ENCODE results near the gene PGAM2.

Gene PGAM2

DNA sequence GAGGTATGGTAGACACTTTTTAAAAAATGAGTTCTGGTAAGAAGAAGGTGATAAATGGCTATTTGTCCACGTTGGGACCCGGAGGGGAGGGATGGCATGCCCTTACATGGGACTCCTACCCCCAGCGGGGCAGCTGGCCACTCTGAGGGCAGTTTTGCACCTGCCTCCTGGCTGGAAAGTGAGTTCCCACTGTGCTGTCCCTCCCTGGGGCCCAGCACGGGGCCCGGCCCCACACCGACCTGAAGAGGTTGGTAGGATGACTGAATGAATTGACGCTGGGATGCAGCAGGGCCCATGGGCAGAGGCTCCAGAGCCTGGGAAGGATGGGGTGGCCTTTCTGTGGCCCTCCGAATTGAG lies 38.2 kb upstream of the PGAM2 start:
- no peak for DNase-seq (ENCODE audit: low spot score)

DNA sequence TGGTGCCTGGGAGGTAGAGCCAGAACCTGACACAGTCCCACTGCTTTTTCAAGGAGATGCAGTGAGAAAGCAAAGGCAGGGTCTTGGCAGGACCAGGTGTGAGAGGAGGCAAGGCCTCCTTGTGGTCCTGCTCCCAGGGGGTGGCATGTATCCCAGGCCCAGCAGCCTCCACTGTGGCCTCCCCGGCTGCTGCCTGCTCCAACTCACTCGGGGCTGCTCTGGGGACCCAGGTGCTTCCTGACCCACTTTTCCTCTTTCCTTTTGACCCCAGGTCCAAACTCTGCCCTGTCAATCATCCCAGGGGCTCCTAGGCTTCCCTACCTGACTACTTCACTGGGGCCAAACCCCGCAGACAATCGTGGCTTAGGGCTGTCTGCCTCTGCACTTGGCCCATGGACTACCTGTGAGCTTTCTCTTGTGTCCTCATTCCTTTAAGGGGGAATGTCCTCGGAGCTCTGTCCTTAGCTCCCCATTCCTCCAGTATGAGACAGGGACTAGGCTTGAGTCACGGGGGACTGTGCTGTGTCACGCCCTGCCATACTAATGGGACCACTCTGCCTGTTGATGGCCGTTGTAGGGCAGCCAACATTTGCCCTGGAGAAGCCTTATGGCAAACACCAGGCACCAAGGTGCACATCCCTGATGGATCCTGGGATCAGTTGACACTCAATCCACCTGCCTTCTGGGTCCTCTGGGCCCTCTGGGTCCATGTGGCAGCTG lies 37.6 kb upstream of the PGAM2 start:
- no peak for DNase-seq (ENCODE audit: low spot score)

GRCh38 chr7:44101966-44102845 lies 36.8 kb upstream of the PGAM2 start:
- no peak for DNase-seq (ENCODE audit: low spot score)

GRCh38 chr7:44101303-44101965 lies 36.1 kb upstream of the PGAM2 start:
- no peak for DNase-seq (ENCODE audit: low spot score)

GRCh38 chr7:44100458-44101302 lies 35.3 kb upstream of the PGAM2 start:
- DNase-seq (ENCODE audit: low spot score): no peak

GRCh38 chr7:44099669-44100068 lies 34.3 kb upstream of the PGAM2 start:
- no peak for DNase-seq (ENCODE audit: low spot score)

GRCh38 chr7:44098092-44099068 lies 33.0 kb upstream of the PGAM2 start:
- DNase-seq (ENCODE audit: low spot score): no peak

GRCh38 chr7:44097064-44097932 lies 31.9 kb upstream of the PGAM2 start:
- DNase-seq (ENCODE audit: low spot score): no peak

DNA sequence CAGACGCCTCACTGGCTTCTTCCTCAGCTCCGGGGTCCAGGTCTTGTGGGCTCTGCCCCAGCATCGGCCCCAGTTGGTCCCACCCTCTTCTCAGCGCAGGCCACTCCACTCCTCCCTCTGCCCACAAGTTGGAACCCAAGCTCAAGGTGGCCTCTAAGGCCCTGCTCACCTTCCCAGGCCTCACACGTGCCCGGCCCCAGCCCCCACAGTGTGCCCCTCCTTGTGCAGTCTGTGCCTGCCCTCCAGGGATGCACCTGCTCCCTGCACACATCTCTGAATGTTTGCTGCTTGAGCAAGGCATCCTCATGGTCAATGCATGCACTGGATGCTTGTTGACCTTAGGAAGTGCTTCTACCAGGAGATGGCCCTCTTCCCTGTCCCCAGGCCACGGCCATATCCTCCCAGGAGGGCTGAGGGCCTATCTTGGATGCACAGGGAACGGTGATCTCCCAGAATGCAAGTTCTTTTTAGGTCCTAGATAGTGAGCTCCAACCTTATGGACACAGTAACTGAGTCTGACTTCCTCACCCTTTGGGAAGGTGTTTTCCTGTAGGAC lies 31.0 kb upstream of the PGAM2 start:
- no peak for DNase-seq (ENCODE audit: low spot score)

DNA sequence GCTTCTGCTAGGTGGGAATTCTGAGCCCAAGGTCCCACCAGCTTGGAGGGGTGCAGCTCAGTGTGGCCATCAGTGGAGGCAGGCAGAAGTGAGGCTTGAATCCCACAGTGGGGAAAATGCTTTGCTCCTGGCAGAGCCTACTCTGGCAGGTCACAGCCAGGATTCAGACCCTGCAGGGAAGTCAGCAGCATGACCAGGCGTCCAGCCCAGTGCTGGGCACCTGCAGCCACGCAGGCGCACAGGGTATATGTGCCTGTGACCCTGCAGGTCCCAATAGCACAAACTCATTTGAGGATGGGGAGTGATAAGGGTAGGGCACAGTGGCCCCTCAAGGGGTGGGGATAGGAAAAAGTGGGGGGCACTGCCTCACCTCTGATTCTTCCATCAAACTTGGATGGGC lies 30.4 kb upstream of the PGAM2 start:
- DNase-seq (ENCODE audit: low spot score): no peak

DNA sequence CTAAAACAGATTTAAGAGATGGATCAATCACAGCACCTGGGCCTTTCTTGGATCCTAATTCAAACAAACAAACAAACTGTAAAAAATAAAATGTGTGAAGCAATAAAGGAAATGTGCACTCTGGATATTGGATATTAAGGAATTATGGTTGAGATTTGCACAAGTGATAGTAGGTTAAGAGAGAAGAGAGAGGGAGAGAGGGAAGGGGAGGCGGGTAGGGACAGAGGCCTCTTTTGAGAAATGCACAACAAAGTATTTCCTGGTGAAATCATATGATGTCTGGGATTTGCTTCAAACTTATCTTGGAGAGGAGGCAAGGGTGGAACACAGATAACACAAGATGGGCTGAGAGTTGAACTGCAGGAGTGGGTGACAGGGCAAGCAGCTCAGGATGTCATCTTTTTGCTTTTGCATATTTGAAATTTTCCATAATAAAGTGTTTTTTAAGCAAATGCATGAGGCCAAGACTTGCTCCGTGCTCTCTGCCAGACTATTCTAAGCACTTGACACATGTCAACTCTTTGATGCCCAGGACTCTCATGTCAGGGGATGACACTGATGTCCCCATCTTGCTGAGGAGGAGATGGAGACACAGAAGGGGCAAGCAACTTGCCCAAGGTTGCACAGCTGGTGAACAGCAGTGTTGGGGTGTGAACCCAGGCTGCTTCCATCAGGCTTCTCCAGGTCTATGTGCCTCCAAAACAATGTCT lies 29.7 kb upstream of the PGAM2 start:
- DNase-seq (ENCODE audit: low spot score): no peak

- no peak for DNase-seq (ENCODE audit: low spot score)
These were observed 29.0 kb upstream of the PGAM2 start for GRCh38 chr7:44094365-44094764.

DNA sequence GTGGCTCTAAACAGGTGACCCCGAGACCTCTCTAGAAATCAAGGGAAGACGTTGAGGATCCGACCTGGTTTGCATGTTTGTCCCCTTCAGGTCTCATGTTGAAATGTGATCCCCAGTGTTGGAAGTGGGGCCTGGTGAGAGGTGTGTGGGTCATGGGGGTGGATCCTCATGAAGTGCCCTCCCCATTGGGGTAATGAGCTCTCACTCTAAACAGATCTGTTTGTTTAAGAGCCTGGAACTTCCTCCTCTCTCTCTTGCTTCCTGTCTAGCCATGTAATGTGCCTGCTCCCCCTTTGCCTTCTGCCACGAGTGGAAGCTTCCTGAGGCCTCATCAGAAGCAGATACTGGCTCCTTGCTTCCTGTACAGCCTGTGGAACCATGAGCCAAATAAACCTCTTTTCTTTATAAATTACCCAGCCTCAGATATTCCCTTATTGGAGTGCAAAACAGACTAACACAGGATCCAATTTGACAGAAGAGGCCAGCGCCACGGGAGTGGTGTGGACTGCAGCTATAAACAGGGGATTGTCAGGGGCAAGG lies 27.8 kb upstream of the PGAM2 start:
- no peak for DNase-seq (ENCODE audit: low spot score)

GRCh38 chr7:44087911-44088838 lies 22.8 kb upstream of the PGAM2 start:
- DNase-seq (ENCODE audit: low spot score): peak; percentile 66

GRCh38 chr7:44086627-44087026 lies 21.3 kb upstream of the PGAM2 start:
- DNase-seq (ENCODE audit: low spot score): no peak

DNA sequence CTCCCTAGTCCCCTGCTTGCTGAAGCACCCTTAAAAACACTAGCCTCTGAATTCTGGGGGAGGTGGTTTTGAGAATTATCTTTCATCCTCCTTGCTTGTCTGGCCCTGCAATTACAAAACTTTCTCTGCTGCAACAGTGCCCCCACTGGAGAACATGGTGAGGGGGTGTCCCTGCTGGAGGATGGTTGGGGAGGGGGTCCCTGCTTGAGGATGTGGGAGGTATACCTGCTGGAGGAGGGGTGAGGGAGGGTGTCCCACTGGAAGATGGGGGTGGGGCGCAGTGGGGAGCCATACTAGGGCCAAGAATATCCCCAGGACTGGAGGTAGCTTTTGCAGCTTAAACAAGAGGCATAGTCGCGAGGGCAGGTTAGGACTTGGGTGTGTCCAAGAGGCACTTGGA lies 20.2 kb upstream of the PGAM2 start:
- no peak for DNase-seq (ENCODE audit: low spot score)

DNA sequence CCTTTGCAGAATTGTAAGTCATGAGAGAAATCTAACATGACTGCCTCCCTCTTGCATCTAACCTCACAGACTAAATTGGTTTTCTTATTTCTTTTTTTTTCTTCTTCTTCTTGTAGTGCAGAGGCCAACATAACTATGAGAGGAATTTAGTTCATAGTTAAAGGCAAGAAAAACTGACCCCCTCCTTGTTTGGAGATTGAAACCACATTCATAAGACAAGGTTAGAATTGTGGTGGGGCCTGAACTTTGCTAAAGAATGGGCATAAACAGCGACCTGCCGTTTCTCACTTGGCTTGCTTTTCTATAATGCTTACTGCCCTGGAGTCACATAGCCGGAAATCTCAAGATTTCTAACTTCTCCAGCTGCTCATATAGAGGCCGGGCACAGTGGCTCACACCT lies 19.3 kb upstream of the PGAM2 start:
- no peak for DNase-seq (ENCODE audit: low spot score)
